ENCODE results near the gene JMY. TPM values are rescaled to one million over a fixed set of nuclear protein-coding genes. Genes with fewer than 3 reads are reported as not detected.

Gene JMY
- total RNA-seq, 1 experiment from 2014 or later = 4.3 TPM

- no peak overlapping the region for H3K4me2 ChIP-seq (ENCODE audit: low read length)
- H3K4me3 ChIP-seq (ENCODE audit: low read length) = no peak overlapping the region
- H3K9ac ChIP-seq (ENCODE audit: low read length) = no peak overlapping the region
- no peak for TF ChIP-seq CTCF (conservative IDR thresholded peaks at IDR 0.05; ENCODE audit: low read depth, low read length)
- no peaks in the 10 kb centered on the region for H3K79me2 ChIP-seq (ENCODE audit: low read length)
- no peaks in the 10 kb centered on the region for H3K36me3 ChIP-seq (ENCODE audit: low read depth, low read length)
- POLR2A ChIA-PET (ENCODE audit: unreplicated experiment) = no interaction called here
- no peak for DNase-seq
- ATAC-seq = no peak
- intact Hi-C loops (cut with micrococcal nuclease) = loop anchor here (10.0 kb wide), 1 partner anchor 205 kb away; no protein-coding TSS in a partner anchor
- H3K27me3 ChIP-seq (ENCODE audit: low read length) = no peaks in the 10 kb centered on the region
- TSS peak; percentile 9 for BruUV-seq (replicated peaks)
- H2AFZ ChIP-seq (ENCODE audit: low read length) = no peak overlapping the region
- no peaks in the 10 kb centered on the region for H3K9me2 ChIP-seq (replicated peaks; ENCODE audit: low read length)
- H3K9me3 ChIP-seq (ENCODE audit: low read length) = no peaks in the 10 kb centered on the region
- no peaks in the 10 kb centered on the region for H4K20me1 ChIP-seq (ENCODE audit: low read length)
- H3F3A ChIP-seq (ENCODE audit: low read length, unreplicated experiment) = no peaks in the 10 kb centered on the region
- H3K4me1 ChIP-seq (ENCODE audit: insufficient read depth, low read length) = no peaks in the 10 kb centered on the region
- CTCF ChIA-PET = no interaction called here
- H3K27ac ChIP-seq (ENCODE audit: low read length) = no peak overlapping the region
These were observed 93.5 kb downstream of the JMY start for GRCh38 chr5:79329453-79329852.

- Histone ChIP-seq H3K27ac (ENCODE audit: low read length) (no peak overlapping the region), H4K20me1 (ENCODE audit: low read length) (no peaks in the 10 kb centered on the region), H3K4me1 (ENCODE audit: insufficient read depth, low read length) (no peaks in the 10 kb centered on the region), H3K27me3 (ENCODE audit: low read length) (no peaks in the 10 kb centered on the region), H3K9me2 (replicated peaks; ENCODE audit: low read length) (no peaks in the 10 kb centered on the region), H2AFZ (ENCODE audit: low read length) (no peak overlapping the region), H3K36me3 (ENCODE audit: low read depth, low read length) (no peaks in the 10 kb centered on the region), H3K9ac (ENCODE audit: low read length) (no peak overlapping the region), H3K4me2 (ENCODE audit: low read length) (no peak overlapping the region), H3F3A (ENCODE audit: low read length, unreplicated experiment) (no peaks in the 10 kb centered on the region), H3K4me3 (ENCODE audit: low read length) (no peak overlapping the region), H3K79me2 (ENCODE audit: low read length) (no peaks in the 10 kb centered on the region), H3K9me3 (ENCODE audit: low read length) (no peaks in the 10 kb centered on the region)
- DNase-seq = no peak
- BruUV-seq (replicated peaks) = no TSS peak
- ATAC-seq = no peak
- no peak for TF ChIP-seq CTCF (conservative IDR thresholded peaks at IDR 0.05; ENCODE audit: low read depth, low read length)
- no peak for TF ChIP-seq EZH2phosphoT487 (IDR thresholded peaks at IDR 0.05; ENCODE audit: borderline replicate concordance, low read length)
- TF ChIP-seq EZH2 (IDR thresholded peaks at IDR 0.05; ENCODE audit: low read length, unreplicated experiment) = no peak
- intact Hi-C loops (cut with micrococcal nuclease) = no loop called here
- POLR2A ChIA-PET (ENCODE audit: unreplicated experiment) = no interaction called here
- CTCF ChIA-PET = no interaction called here
These were observed 94.1 kb downstream of the JMY start for GRCh38 chr5:79330071-79330470.

- ATAC-seq = no peak
- H3F3A ChIP-seq (ENCODE audit: low read length, unreplicated experiment) = no peaks in the 10 kb centered on the region
- intact Hi-C loops (cut with micrococcal nuclease) = no loop called here
- H3K9me3 ChIP-seq (ENCODE audit: low read length) = no peaks in the 10 kb centered on the region
- no peak overlapping the region for H3K4me3 ChIP-seq (ENCODE audit: low read length)
- no TSS peak for BruUV-seq (replicated peaks)
- no peaks in the 10 kb centered on the region for H3K36me3 ChIP-seq (ENCODE audit: low read depth, low read length)
- no peaks in the 10 kb centered on the region for H4K20me1 ChIP-seq (ENCODE audit: low read length)
- H3K27ac ChIP-seq (ENCODE audit: low read length) = no peak overlapping the region
- TF ChIP-seq CTCF (conservative IDR thresholded peaks at IDR 0.05; ENCODE audit: low read depth, low read length) = 0 out of 2 replicates have a peak, but pooled peaks have one; percentile 17
- TF ChIP-seq EZH2phosphoT487 (IDR thresholded peaks at IDR 0.05; ENCODE audit: borderline replicate concordance, low read length) = no peak
- H3K79me2 ChIP-seq (ENCODE audit: low read length) = no peaks in the 10 kb centered on the region
- H3K9ac ChIP-seq (ENCODE audit: low read length) = no peak overlapping the region
- POLR2A ChIA-PET (ENCODE audit: unreplicated experiment) = no interaction called here
- H3K27me3 ChIP-seq (ENCODE audit: low read length) = no peaks in the 10 kb centered on the region
- no peak for DNase-seq
- no peaks in the 10 kb centered on the region for H3K4me1 ChIP-seq (ENCODE audit: insufficient read depth, low read length)
- no peak overlapping the region for H2AFZ ChIP-seq (ENCODE audit: low read length)
- H3K9me2 ChIP-seq (replicated peaks; ENCODE audit: low read length) = no peaks in the 10 kb centered on the region
- H3K4me2 ChIP-seq (ENCODE audit: low read length) = no peak overlapping the region
- CTCF ChIA-PET = no interaction called here
These were observed 98.1 kb downstream of the JMY start for GRCh38 chr5:79333852-79334557.
